DMS 273 (cell line): ENCODE results near the gene AMACR.
"Not testable (repeated sequence)": the region's sequence is repeated elsewhere in the genome, so short reads cannot be mapped to it uniquely, and the experiment has no call there.

Source experiments
- DNase-seq: peaks from one replicate; lab custom pipeline; 2025; ENCODE audit not compliant: unreplicated experiment; lab: John Stamatoyannopoulos, UW

The AMACR gene

DNA sequence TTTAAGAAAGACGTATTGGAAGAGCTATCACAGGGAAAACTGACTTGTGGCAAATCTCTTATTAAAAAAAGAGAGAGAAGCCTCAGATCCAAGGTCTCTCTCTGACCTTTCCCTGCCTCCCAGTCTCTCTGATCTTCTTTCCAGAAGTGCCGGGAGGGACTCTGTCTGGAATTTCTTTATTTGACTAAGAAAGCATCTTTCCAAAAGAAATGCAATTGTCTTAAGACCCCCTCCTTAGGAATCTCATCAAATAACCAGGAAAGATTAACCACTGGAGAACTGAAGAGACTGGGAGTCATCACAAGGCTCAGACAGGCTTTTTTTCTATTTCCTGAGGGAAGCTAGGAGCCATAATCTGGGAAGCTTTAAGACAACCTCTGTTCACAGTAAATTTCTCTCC lies 30.5 kb upstream of the AMACR start:
- DNase-seq, result no peak

DNA sequence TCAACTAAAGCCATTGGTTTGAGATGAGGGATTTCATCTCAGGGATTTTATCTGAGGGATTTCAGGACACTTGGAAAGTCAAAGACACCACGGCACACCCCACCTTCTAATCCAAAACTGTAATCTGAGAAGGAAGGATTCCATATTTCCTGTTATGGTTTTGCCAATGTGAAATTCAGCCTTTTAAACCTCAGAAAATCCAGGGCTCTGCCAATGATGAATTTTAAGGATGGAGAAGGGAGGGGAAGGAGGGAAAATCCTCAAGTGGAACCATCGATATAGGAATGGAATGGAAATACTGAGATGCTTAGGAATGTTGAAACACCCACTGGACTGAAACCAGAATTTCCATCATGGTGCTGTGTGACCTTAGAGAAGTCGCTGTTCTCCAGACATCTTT lies 29.9 kb upstream of the AMACR start:
- no peak for DNase-seq

DNA sequence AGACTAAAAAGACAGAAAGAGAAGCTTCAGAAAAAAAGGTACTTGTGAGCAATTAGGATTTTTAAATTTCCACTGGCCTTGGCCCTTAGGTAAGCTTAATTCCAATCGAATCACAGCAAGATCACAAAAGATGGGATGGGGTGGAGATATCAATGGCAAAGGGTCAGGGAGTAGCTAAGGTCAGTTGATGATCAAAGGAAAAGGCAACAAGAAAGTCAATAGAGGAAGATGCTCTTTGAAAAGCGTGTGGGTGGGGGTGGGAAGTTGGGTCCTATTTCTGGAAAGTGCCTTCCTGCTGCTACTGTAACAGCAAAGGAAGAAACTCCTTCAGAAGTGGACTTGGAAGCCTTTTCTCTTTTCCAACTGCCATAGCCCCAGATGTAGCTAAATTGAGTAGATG lies 27.9 kb upstream of the AMACR start:
- DNase-seq, result no peak

DNA sequence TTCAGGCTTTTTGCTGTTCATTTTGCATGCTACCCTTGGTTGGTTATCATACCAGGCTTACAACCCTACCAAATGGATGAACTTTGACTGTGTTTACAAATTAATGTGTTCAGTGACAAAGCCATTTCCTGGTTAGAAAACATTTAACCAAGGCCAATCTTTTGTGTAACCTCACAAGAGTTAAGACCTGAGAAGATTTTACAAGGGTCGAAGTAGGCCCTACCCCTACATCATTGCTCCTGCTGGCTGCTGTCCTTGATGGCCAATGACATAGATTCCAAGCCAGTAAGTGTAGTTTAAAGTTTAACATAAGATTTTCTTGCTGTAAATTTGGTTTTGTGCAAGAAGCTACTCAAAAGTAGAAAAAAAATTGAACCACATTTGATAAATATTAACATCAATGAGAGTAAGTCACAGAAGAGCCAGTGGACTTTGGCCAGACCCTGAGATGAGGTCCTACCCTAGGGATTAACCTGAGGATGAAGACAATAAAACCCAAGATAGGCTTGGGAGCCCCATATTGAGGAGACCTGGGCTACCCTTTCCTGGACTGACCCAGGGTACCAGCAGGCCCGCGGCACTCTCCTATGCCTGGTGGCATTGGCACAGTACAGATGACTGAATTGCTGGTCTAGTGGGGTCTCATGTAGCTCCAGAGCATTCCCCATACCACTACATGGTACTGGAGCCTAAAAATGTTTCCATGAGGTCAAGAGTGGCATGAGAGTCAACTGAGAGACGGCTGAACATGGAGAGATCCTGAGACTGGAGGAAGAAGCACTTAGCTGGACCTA lies 26.9 kb upstream of the AMACR start:
- no peak for DNase-seq

DNA sequence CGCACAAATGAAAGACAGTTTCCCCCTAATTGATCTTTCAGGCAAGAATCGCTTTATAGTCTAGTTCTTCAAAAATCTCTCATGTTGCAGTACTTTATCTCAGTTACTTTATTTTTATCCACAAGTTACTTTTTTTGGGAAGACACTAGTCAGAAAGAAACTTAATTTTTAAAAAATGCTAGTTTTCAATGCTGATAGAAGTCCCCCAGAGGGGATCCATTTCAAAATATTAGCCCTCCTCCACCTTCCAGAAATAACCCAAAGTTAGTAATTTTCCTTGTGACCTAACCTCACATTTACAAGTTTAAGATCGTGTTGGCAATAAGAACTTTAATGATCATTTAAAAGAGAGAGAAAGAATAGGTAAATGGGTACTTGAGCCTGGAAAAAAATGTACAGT lies 24.1 kb upstream of the AMACR start:
- DNase-seq, result no peak

DNA sequence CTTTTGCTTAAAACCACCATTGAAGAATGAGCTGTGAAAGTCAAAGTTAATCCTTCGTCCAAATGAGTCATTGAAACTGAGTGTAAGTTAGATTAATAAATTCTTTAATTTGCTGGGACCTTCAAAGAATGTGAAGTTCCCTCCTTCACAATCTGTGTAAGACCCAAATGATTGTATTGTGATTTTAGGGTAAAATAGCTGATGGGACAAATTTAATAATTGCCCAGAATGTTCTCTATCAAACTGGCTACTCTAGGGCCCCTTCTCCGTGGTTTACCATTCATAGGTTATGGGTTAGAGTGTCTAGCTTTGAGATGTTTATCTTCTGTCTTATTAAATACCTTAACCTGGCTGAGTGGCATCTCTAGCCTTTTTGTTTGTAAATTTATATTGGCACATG lies 23.3 kb upstream of the AMACR start:
- no peak for DNase-seq

DNA sequence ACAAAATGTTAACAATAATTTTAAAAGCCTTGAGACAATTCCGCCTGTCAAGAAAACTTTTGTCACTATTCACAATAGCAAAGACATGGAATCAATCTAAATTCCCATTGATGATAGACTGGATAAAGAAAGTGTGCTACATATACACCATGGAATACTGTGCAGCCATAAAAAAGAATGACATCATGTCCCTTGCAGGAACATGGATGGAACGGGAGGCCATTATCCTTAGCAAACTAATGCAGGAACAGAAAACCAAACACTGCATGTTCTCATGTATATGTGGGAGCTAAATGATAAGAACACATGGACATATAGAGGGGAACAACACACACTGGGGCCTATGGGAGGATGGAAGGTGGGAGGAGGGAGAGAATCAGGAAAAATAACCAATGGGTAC lies 22.7 kb upstream of the AMACR start:
- DNase-seq, result not testable (repeated sequence)

DNA sequence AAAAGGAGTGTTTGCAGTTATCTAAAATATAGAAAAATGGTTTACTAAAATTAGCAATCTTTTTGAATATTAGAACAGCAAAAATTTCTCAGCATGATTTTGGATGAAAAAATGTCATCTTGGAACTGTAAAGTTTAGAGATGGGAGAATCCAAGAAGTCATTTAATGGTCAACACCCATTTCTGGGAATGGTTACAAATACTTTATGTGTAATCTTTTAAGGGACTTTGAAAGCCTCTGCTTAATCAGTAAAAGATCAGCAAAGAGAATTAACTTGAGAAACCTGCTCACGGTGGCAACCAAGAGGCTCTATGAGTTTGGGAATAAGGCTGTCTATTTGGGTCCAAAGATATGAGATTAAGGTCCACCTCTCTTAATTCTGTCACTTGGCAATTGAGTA lies 22.2 kb upstream of the AMACR start:
- no peak for DNase-seq

DNA sequence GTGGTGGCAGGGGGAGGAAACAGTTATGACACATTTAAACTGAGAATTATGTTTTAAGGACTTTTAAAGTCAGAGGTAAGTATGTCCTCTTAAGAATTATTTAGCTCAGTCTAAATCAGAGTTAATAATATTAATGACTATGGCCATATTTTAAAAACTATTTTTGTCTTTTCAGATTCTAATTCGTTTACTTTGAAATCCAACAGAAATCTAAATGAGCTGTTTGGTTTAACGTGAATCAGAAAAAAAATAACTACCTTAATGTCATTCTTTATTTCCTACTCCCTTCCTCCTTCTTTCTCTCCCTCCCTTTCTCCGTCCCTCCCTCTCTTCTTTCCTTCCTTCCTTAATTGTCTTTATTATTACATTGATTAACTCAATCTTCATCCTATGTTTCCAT lies 20.5 kb upstream of the AMACR start:
- DNase-seq, result no peak

DNA sequence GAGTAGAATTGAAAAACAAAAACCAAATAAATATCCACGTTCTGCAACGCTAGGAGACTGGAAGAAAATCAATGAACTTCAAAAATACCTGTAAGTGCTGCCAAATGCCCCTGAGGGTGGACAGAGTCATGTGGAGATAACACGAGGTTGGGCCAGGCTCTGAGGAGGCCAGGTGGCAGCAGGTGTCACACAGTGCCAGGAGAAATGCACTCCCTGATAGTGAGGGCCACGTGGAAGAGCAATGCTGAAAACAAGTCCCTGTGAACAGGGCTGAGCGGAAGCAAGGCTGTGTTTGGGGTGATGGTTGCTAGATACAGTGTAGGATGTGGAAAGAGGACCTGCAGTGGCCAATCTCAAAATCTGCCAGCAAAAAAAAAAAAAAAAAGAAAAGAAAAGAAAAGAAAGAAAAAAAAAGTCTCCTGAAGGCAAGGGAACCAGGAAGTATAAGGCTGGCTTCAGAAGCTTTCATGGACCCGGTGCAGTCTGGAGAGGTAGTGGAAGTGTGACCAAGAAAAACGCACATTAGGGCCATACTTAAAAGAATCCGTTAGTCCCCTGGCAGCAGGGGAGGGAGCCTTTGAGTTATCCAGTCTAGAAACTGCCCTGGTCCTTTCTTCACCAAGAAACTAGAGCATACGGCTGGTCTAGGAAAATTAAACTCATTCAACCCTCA lies 18.4 kb upstream of the AMACR start:
- DNase-seq, result no peak

DNA sequence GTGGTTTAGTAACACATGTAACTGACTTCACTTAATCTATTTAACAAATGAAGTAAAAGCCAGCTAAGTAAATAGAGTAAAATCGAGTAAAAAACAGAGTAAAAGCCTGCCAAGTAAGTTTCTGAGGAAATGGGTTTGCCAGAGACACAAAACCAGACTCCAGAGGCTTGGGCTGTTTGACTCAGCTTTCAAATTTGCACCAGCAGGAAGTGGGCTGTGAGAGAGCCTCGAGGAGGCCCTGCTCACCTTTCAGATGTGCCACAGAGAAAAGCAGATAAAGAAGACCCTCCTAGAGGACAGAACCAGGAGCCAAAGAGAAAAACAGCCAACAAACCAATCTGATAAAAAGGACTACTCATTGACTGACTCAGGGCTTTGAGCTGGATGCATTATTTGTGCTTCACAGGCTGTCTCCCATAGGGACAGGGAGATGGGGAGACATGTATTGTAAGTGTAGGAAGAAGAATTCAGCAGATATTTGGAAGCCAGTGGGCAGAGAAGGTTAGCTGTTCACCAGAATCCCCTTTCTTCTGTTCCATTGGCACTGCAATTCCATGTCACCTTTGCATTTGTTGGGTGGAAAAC lies 14.4 kb upstream of the AMACR start:
- DNase-seq, result no peak

DNA sequence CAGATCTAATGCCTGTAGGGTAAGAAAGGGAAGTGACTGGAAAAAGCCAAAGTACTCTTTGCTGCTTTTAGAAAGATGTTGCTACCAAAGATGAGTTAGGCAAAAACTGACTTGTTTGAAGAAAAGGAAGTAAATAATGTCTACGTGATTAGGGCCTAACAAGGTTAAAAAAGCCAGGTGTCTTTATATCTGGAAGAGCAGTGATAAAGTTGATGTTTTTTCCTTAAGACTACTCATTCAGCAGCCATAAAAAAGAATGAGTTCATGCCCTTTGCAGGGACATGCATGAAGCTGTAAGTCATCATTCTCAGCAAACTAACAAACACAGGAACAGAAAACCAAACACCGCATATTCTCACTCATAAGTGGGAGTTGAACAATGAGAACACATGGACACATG lies 13.5 kb upstream of the AMACR start:
- DNase-seq, result no peak

DNA sequence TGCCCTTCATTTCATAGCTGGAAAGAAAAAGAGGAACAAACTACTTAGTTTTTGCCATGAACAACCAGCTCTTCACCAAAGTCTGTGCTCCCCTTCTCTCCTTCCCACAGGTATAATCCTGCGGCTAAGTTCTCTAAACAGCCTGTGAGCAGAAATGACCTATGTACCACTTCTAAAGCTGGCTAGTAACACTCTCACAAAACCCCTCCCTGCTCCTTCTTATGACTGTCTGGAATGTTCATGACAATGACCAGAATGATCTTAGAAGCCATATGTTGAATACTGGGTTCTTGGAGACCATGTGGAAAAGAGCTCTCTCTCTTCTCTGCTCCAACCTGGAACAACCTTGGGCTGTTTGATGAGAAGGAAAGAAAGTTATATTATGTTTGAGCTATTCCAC lies 12.9 kb upstream of the AMACR start:
- no peak for DNase-seq

DNA sequence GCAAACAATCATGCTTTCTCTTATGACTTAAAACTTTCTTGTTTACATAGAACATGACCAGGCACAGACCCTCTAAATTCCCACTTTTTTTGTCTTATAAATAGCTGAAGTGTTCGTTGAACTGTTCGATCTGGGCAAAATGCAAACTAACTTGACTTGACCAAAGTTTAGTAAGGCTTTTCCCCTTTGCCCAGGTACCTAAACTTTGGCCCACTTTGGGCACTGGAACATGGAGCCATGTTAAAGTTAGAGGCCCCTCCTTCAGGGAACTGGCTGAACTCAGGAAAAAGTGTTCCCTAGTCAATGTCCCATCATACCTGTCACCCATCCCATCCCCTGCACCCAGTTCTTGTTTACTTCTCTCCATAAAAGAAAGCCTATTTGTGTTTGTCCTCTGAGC lies 9.4 kb upstream of the AMACR start:
- no peak for DNase-seq

DNA sequence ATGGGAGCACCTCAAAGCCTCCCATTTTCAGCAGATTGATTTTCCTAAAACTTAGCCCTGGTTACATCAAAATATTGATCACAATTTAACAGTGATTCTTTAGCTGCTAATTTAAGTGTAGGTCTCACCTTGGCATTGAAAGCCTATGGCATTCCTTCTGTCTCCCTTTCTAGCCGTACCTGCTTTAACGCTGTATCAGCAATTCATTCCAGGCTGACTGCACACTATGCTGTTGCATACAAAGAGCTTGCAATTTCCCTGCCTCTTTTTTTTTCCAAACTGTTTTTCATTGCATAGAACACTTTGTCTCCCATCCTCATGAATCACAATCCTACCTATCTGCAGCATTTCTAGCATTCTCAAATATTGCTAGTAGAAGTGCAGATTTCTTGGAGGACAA lies 8.9 kb upstream of the AMACR start:
- DNase-seq, result no peak

DNA sequence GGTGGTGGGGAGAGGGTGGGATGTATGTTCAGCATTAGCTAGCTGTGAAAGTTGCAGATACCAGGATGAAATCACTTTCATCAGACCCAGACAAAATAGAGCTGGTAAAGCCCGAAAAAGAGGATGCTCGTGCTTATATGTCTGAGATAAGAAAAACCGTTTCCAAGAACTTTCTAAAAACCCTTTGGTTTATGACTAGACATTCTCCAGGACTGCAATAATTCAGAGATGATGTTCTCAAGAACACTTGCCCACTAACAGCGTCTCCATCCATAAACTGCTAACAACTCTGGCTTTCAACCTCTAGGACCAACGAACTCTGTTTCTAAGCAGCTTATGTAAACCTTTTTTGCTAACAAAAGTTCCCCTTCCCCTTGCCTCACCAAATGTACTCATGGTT lies 8.4 kb upstream of the AMACR start:
- DNase-seq, result no peak

DNA sequence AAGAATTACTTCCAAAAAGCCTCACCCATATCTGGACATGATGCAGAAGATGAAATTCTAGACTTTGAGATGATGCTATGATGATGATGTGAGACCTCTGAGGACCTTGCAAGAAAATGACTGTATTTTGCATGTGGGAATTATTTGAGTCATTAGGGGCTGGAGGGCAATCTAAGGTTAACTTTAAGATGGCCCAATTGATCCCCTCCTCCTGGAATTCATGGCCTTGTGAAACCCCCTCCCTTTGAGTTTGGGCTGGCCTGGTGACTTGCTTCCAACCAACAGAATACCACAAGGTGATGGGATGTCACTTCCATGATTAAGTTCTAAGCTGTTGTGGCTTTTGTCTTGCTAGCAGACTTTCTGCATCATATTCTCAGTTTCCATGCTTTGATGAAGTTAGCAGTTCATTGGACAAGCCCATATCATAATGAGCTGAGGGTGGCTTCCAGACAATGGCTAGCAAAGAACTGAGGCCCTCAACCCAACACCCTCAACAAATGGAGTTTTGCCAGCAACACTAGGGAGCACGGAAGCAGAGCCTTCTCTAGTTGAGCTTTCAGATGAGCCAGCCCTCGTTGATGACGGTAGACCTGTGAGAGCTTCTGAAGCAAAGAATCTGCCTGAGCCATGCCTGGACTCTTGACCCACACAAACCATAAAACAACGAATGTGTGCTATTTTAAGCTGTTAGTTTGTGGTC lies 7.4 kb upstream of the AMACR start:
- DNase-seq, result no peak

DNA sequence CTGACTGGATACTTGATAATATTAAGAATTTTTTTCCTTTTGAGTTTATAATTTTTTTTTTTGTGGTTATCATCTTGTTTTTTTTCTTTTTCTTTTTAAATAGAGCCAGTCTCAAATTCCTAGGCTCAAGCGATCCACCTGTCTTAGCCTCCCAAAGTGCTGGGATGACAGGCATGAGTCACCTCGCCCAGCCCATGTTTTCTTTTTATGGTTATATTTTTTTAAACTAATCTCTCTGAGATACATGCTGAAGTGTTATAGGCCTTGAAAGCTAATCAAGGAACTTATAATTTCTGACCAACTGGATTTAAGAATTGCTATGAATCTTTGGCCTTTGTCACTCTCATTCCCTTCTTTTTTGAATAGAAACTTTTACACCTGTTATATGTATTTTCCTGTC lies 6.8 kb upstream of the AMACR start:
- no peak for DNase-seq

DNA sequence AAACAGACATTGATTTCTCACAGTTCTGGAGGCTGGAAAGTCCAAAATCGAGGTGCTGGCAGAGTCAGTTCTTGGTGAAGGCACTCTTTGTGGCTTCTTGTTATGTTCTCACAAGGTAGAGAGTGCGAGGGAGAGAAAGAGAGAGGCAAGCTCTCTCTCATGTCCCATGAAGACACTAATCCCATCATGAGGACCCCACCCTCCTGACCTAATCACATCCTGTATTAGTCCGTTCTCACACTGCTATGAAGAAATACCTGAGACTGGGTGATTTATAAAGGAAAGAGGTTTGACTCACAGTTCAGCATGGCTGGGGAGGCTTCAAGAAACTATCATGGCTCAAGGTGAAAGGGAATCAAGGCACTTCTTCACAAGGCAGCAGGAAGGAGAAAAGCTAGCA lies 5.7 kb upstream of the AMACR start:
- no peak for DNase-seq

DNA sequence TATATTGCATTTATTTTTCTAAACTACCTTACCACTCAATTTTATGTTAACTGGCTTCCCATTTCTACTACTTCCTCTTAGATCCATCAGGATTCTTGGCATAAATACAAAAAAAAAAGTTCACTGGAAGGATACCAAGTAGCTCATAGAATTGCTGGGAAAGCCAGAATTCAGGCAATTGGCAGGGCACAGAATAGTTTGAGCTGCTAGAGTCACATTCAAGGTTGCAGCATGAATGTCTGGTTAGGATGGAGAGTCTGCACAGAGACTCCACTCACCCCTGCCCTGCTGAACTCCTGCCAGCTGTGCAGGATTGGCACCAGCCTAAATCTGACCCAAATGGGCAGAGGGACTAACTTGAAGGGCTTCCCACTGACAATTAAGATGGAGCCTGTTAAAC lies 4.9 kb upstream of the AMACR start:
- no peak for DNase-seq

DNA sequence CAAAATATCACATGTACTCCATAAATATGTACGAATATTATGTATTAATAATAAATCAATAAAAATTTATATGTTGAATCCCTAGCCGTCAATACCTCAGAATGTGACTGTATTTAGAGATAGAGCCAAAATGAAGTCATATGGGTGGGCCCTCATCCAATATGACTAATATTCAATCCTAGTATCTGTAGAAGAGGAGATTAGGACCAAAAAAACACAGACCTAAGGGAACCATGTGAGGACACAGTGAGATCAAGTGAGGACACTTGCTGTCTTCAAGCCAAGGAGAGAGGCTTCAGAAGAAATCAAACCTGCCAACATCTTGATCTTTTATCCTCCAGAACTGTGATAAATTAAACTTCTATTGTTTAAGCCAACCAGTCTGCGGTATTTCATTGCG lies 3.7 kb upstream of the AMACR start:
- DNase-seq, result no peak

DNA sequence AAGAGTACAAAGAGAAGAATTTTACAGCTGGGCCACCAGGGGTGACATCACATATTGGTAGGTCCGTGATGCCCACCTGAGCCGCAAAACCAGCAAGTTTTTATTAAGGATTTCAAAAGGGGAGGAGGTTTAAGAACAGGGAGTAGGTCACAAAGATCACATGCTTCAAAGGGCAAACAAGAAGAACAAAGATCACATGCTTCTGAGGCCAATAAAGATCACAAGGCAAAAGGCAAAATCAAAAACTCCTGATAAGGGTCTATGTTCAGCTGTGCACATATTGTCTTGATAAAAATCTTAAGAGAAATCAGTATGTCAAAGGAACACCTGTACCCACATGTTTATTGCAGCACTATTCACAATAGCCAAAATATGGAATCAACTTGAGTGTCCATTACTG lies 2.3 kb upstream of the AMACR start:
- DNase-seq, result not testable (repeated sequence)
